Large intestine (tissue), 3 donors: ENCODE measurements around the gene GAD2. TPM values are rescaled to one million over a fixed set of nuclear protein-coding genes. Genes with fewer than 3 reads are reported as not detected.
"Not testable (repeated sequence)": the region's sequence is repeated elsewhere in the genome, so short reads cannot be mapped to it uniquely, and the experiment has no call there.

ENCODE experiments used
- DNase-seq, 2 donors: peaks; one replicate each; pipeline versions ENCODE4 v3.0.0 to v3.0.0-alpha.2; 2013
- H3K27ac ChIP-seq: one replicate; pipeline ENCODE4 v1.5.1; 2013; ENCODE audit warnings: low read length
- H3K27me3 ChIP-seq: 2 replicates; pipeline ENCODE4 v1.6.1; 2013; ENCODE audit warnings: low read length; ENCODE audit not compliant: control insufficient read depth, insufficient read depth
- H3K36me3 ChIP-seq: 2 replicates; pipeline ENCODE4 v1.6.1; 2013; ENCODE audit warnings: low read length; ENCODE audit not compliant: control insufficient read depth, insufficient read depth
- H3K4me1 ChIP-seq: one replicate; pipeline ENCODE4 v1.6.1; 2013; ENCODE audit warnings: low read length; ENCODE audit not compliant: control insufficient read depth, insufficient read depth
- H3K4me3 ChIP-seq: one replicate; pipeline ENCODE4 v1.5.1; 2013; ENCODE audit warnings: low read length
- H3K9me3 ChIP-seq: one replicate; pipeline ENCODE4 v1.6.1; 2013; ENCODE audit warnings: mild to moderate bottlenecking, low read depth, low read length, moderate library complexity; ENCODE audit not compliant: control insufficient read depth
- WGBS: methylation state at CpG from one replicate; pipeline ENCODE4 v1.1.5; 2013; ENCODE audit warnings: low lambda C conversion rate; ENCODE audit not compliant: insufficient coverage; 5-methylcytosine and 5-hydroxymethylcytosine counted together
- polyA plus RNA-seq: library from polyadenylated mRNA; unstranded; fragments of 120-200 nt; gene quantifications from one replicate; pipeline ENCODE4 v1.2.1, GENCODE V29; 2013

Gene GAD2
- polyA plus RNA-seq, 1 donor: 1.7 TPM

- DNase-seq: no peak
- Histone ChIP-seq H3K9me3 (peaks cover 4% of the 10 kb centered on the region), H3K27me3 (no peaks in the 10 kb centered on the region), H3K4me3 (no peak overlapping the region), H3K27ac (no peak overlapping the region), H3K36me3 (no peaks in the 10 kb centered on the region), H3K4me1 (no peaks in the 10 kb centered on the region)
- no CpG with 5 or more reads among the region's 6 CpGs for WGBS
These were observed 119.1 kb downstream of the GAD2 start for GRCh38 chr10:26335574-26336093.

DNA sequence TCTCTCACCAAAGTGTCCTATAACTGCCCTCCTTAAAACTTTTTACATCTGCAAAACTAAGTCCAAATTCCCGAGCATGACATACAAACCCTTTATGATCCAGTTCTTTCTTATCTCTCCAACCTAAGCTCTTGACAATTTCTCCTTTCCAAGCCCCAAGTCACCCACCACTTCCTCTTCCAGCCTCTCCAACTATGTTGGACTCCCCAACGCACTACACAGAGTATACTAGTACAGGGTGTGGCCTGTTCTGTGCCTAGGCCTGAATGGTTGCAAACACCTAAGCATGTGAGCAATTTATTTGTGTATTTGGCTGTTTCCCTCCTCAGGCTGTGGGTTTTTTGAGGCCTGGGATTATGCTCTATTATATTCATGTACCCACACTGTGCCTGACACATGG lies 120.4 kb downstream of the GAD2 start:
- no peaks in the 10 kb centered on the region for H3K36me3 ChIP-seq
- H3K27me3 ChIP-seq: no peaks in the 10 kb centered on the region
- DNase-seq: no peak
- H3K9me3 ChIP-seq: peaks cover 4% of the 10 kb centered on the region
- no peak overlapping the region for H3K4me3 ChIP-seq
- H3K4me1 ChIP-seq: no peaks in the 10 kb centered on the region
- no CpG with 5 or more reads among the region's 2 CpGs for WGBS
- no peak overlapping the region for H3K27ac ChIP-seq

- H3K36me3 ChIP-seq: no peaks in the 10 kb centered on the region
These were observed 125.1 kb downstream of the GAD2 start for GRCh38 chr10:26341701-26342100.

GRCh38 chr10:26348821-26349417 lies 132.3 kb downstream of the GAD2 start:
- not testable (repeated sequence) for H3K9me3 ChIP-seq, H3K4me3 ChIP-seq, DNase-seq, H3K4me1 ChIP-seq, H3K27me3 ChIP-seq, H3K36me3 ChIP-seq, H3K27ac ChIP-seq
- 50% methylated on average over 2 of the region's 9 CpGs for WGBS

More at GRCh38 chr10:26341701-26342100, 125.1 kb downstream of the GAD2 start:
- Histone ChIP-seq H3K27me3 (no peaks in the 10 kb centered on the region), H3K27ac (no peak overlapping the region), H3K4me1 (no peaks in the 10 kb centered on the region), H3K4me3 (no peak overlapping the region), H3K9me3 (no peaks in the 10 kb centered on the region)
- no peak for DNase-seq

Other genes starting within 250 kb of the GAD2 start
- gene APBB1IP, start 221.6 kb downstream of the GAD2 start, polyA plus RNA-seq: 3.3 TPM